WTC11 (cell line): ENCODE data around the gene EXOC6. TPM values are rescaled to one million over a fixed set of nuclear protein-coding genes. Genes with fewer than 3 reads are reported as not detected.

Experiments used
- ATAC-seq: fragments of 200-7000 bp; cut with Tn5 transposase; 2 replicates; pipeline ENCODE4 v1.10.0; 2021; ENCODE audit warnings: mild to moderate bottlenecking, moderate library complexity
- CTCF ChIA-PET: fragments of 300-600 bp; sonication (Branson Sonifier 250); formaldehyde crosslinking; loops from one replicate; lab custom pipeline; 2021; ENCODE audit warnings: antibody characterized with exemption; lab: Charles Lee
- POLR2A ChIA-PET: fragments of 350-600 bp; sonication (Branson Sonifier 250); formaldehyde crosslinking; loops from one replicate; lab custom pipeline; 2021; ENCODE audit warnings: antibody characterized with exemption; lab: Charles Lee
- DNase-seq: peaks from one replicate; pipeline ENCODE4 v3.0.0; 2021; ENCODE audit warnings: low spot score
- H3K27ac Mint-ChIP-seq: 2 replicates; pipeline ENCODE4 v1.8.0; 2021; ENCODE audit warnings: mixed read lengths
- H3K27me3 Mint-ChIP-seq: 2 replicates; pipeline ENCODE4 v1.8.0; 2021; ENCODE audit warnings: low read depth, mild to moderate bottlenecking, moderate library complexity, mixed read lengths
- H3K36me3 Mint-ChIP-seq: 2 replicates; pipeline ENCODE4 v1.8.0; 2021; ENCODE audit warnings: mixed read lengths
- H3K4me1 Mint-ChIP-seq: 2 replicates; pipeline ENCODE4 v1.8.0; 2022; ENCODE audit warnings: mixed read lengths
- H3K4me3 Mint-ChIP-seq: 2 replicates; pipeline ENCODE4 v1.8.0; 2021; ENCODE audit warnings: mild to moderate bottlenecking, moderate library complexity, mixed read lengths
- H3K9me3 Mint-ChIP-seq: 2 replicates; pipeline ENCODE4 v1.8.0; 2021; ENCODE audit warnings: mixed read lengths
- CREB1 ChIP-seq: sonication (generic); formaldehyde crosslinking; IDR thresholded peaks from 2 replicates; pipeline ENCODE4 v1.8.0; 2023; ENCODE audit warnings: mild to moderate bottlenecking, missing genetic modification reagents
- ELF4 ChIP-seq: sonication (generic); formaldehyde crosslinking; IDR thresholded peaks from 2 replicates; pipeline ENCODE4 v1.8.1; 2022; ENCODE audit warnings: low read depth, mild to moderate bottlenecking, moderate library complexity, missing genetic modification reagents
- ESRRA ChIP-seq: sonication (generic); formaldehyde crosslinking; IDR thresholded peaks from 2 replicates; pipeline ENCODE4 v1.8.1; 2022; ENCODE audit warnings: mild to moderate bottlenecking, missing genetic modification reagents, borderline replicate concordance
- ETV6 ChIP-seq: sonication (generic); formaldehyde crosslinking; IDR thresholded peaks from 2 replicates; pipeline ENCODE4 v1.8.1; 2022; ENCODE audit warnings: mild to moderate bottlenecking, missing genetic modification reagents
- FOXK1 ChIP-seq: sonication (generic); formaldehyde crosslinking; IDR thresholded peaks from 2 replicates; pipeline ENCODE4 v1.8.0; 2022; ENCODE audit warnings: mild to moderate bottlenecking, moderate library complexity, missing genetic modification reagents
- IRF2 ChIP-seq: sonication (generic); formaldehyde crosslinking; IDR thresholded peaks from 2 replicates; pipeline ENCODE4 v1.8.0; 2022; ENCODE audit warnings: low read depth, missing genetic modification reagents, borderline replicate concordance
- JUN ChIP-seq: sonication (generic); formaldehyde crosslinking; IDR thresholded peaks from 2 replicates; pipeline ENCODE4 v1.8.0; 2023; ENCODE audit warnings: mild to moderate bottlenecking, missing genetic modification reagents
- MLX ChIP-seq: sonication (generic); formaldehyde crosslinking; IDR thresholded peaks from 2 replicates; pipeline ENCODE4 v1.8.1; 2023; ENCODE audit warnings: mild to moderate bottlenecking, missing genetic modification reagents, moderate library complexity
- MYBL2 ChIP-seq: sonication (generic); formaldehyde crosslinking; IDR thresholded peaks from 2 replicates; pipeline ENCODE4 v1.8.1; 2023; ENCODE audit warnings: mild to moderate bottlenecking, moderate library complexity, missing genetic modification reagents
- NFYB ChIP-seq: sonication (generic); formaldehyde crosslinking; conservative IDR thresholded peaks from 2 replicates; pipeline ENCODE4 v1.8.0; 2022; ENCODE audit warnings: low read depth, missing genetic modification reagents
- NR1H2 ChIP-seq: sonication (generic); formaldehyde crosslinking; IDR thresholded peaks from 2 replicates; pipeline ENCODE4 v1.9.0; 2021; ENCODE audit warnings: mild to moderate bottlenecking, moderate library complexity, missing genetic modification reagents
- NR3C1 ChIP-seq: sonication (generic); formaldehyde crosslinking; conservative IDR thresholded peaks from 2 replicates; pipeline ENCODE4 v1.8.1; 2023; ENCODE audit warnings: low read depth, mild to moderate bottlenecking, missing genetic modification reagents
- OVOL2 ChIP-seq: fragments of 250-450 bp; sonication (Bioruptor Pico); IDR thresholded peaks from 2 replicates; pipeline ENCODE4 v1.9.0; 2021; ENCODE audit warnings: mild to moderate bottlenecking, borderline replicate concordance
- RELA ChIP-seq: sonication (generic); formaldehyde crosslinking; IDR thresholded peaks from 2 replicates; pipeline ENCODE4 v1.8.1; 2022; ENCODE audit warnings: missing genetic modification reagents, mild to moderate bottlenecking, borderline replicate concordance
- SMAD4 ChIP-seq: sonication (generic); formaldehyde crosslinking; IDR thresholded peaks from 2 replicates; pipeline ENCODE4 v1.8.0; 2022; ENCODE audit warnings: mild to moderate bottlenecking, missing genetic modification reagents
- SP1 ChIP-seq: sonication (generic); formaldehyde crosslinking; conservative IDR thresholded peaks from 2 replicates; pipeline ENCODE4 v1.8.1; 2022; ENCODE audit warnings: missing genetic modification reagents
- TCF7 ChIP-seq: sonication (generic); formaldehyde crosslinking; IDR thresholded peaks from 2 replicates; pipeline ENCODE4 v1.8.0; 2022; ENCODE audit warnings: mild to moderate bottlenecking, low read depth, missing genetic modification reagents, moderate library complexity
- TEAD4 ChIP-seq: sonication (generic); formaldehyde crosslinking; IDR thresholded peaks from 2 replicates; pipeline ENCODE4 v1.8.0; 2022; ENCODE audit warnings: mild to moderate bottlenecking, missing genetic modification reagents
- USF1 ChIP-seq: sonication (generic); formaldehyde crosslinking; IDR thresholded peaks from 2 replicates; pipeline ENCODE4 v1.8.0; 2022; ENCODE audit warnings: mild to moderate bottlenecking, missing genetic modification reagents
- USF2 ChIP-seq: sonication (generic); formaldehyde crosslinking; IDR thresholded peaks from 2 replicates; pipeline ENCODE4 v1.8.1; 2023; ENCODE audit warnings: mild to moderate bottlenecking, missing genetic modification reagents, moderate library complexity
- ZNF219 ChIP-seq: sonication (generic); formaldehyde crosslinking; IDR thresholded peaks from 2 replicates; pipeline ENCODE4 v1.8.0; 2023; ENCODE audit warnings: missing genetic modification reagents, mild to moderate bottlenecking, borderline replicate concordance
- ZNF317 ChIP-seq: sonication (generic); formaldehyde crosslinking; IDR thresholded peaks from 2 replicates; pipeline ENCODE4 v1.8.1; 2023; ENCODE audit warnings: low read depth, mild to moderate bottlenecking, moderate library complexity, missing genetic modification reagents, borderline replicate concordance
- ZNF532 ChIP-seq: fragments of 250-450 bp; sonication (Bioruptor Pico); IDR thresholded peaks from 2 replicates; pipeline ENCODE4 v1.9.0; 2021; ENCODE audit warnings: mild to moderate bottlenecking, borderline replicate concordance
- total RNA-seq: library from RNA; stranded (reverse); gene quantifications from 3 replicates; pipeline ENCODE4 v1.2.3, GENCODE V29; 2021

EXOC6 gene
- total RNA-seq, 1 experiment from 2014 or later = 5.0 TPM

- no peak for TF ChIP-seq ZNF532
- no peak for TF ChIP-seq ZNF317 (CRISPR knock-in tag)
- no peak for TF ChIP-seq TEAD4 (CRISPR knock-in tag)
- TF ChIP-seq NR1H2 (CRISPR knock-in tag) = no peak
Observed at GRCh38 chr10:92832998-92833650, 15.2 kb upstream of the EXOC6 start (continued).

- H3K27me3 Mint-ChIP-seq = no peaks in the 10 kb centered on the region
Observed at GRCh38 chr10:92834331-92834730, 14.0 kb upstream of the EXOC6 start.

GRCh38 chr10:92834986-92835385 is 13.3 kb upstream of the EXOC6 start:
- ATAC-seq (no peak), DNase-seq (no peak)
- Mint-ChIP-seq H3K4me3 (no peak overlapping the region), H3K27ac (no peak overlapping the region), H3K27me3 (no peaks in the 10 kb centered on the region), H3K9me3 (no peaks in the 10 kb centered on the region), H3K4me1 (peaks cover 12% of the 10 kb centered on the region), H3K36me3 (no peaks in the 10 kb centered on the region)
- TF ChIP-seq ELF4 (CRISPR knock-in tag) = no peak
- TF ChIP-seq USF1 (CRISPR knock-in tag) = no peak
- TF ChIP-seq USF2 (CRISPR knock-in tag) = no peak
- TF ChIP-seq OVOL2 = no peak
- TF ChIP-seq FOXK1 (CRISPR knock-in tag) = no peak
- TF ChIP-seq SP1 (CRISPR knock-in tag) = no peak
- no peak for TF ChIP-seq TCF7 (CRISPR knock-in tag)
- TF ChIP-seq ESRRA (CRISPR knock-in tag) = no peak
- TF ChIP-seq ZNF219 (CRISPR knock-in tag) = no peak
- TF ChIP-seq NFYB (CRISPR knock-in tag) = no peak
- no peak for TF ChIP-seq NR3C1 (CRISPR knock-in tag)
- TF ChIP-seq IRF2 = no peak
- TF ChIP-seq JUN = no peak
- ChIA-PET CTCF (interaction anchor here (0.6 to 1.4 kb wide), 2 partner anchors 8 to 44 kb away, joined by 4 read pairs; no protein-coding TSS in a partner anchor), POLR2A (no interaction called here)

More at GRCh38 chr10:92834331-92834730, 14.0 kb upstream of the EXOC6 start:
- ChIA-PET POLR2A (no interaction called here), CTCF (interaction anchor here (1.4 kb wide), 1 partner anchor 9 kb away, joined by 4 read pairs; no protein-coding TSS in a partner anchor)
- no peak for ATAC-seq
- Mint-ChIP-seq H3K36me3 (no peaks in the 10 kb centered on the region), H3K4me3 (no peak overlapping the region), H3K4me1 (peaks cover 14% of the 10 kb centered on the region), H3K9me3 (peaks cover 1% of the 10 kb centered on the region), H3K27ac (no peak overlapping the region)
- no peak for DNase-seq
- no peak for TF ChIP-seq MLX
- no peak for TF ChIP-seq MYBL2 (CRISPR knock-in tag)
- TF ChIP-seq CREB1 (CRISPR knock-in tag) = no peak
- TF ChIP-seq RELA = no peak
- no peak for TF ChIP-seq SMAD4
- no peak for TF ChIP-seq ETV6 (CRISPR knock-in tag)
